ENCODE results near the gene ZYG11B. TPM values are rescaled to one million over a fixed set of nuclear protein-coding genes. Genes with fewer than 3 reads are reported as not detected.
"Not testable (repeated sequence)": the region's sequence is repeated elsewhere in the genome, so short reads cannot be mapped to it uniquely, and the experiment has no call there.

ZYG11B gene
- total RNA-seq, 2 experiments from 2014 or later = 9.7 to 9.9 TPM

DNA sequence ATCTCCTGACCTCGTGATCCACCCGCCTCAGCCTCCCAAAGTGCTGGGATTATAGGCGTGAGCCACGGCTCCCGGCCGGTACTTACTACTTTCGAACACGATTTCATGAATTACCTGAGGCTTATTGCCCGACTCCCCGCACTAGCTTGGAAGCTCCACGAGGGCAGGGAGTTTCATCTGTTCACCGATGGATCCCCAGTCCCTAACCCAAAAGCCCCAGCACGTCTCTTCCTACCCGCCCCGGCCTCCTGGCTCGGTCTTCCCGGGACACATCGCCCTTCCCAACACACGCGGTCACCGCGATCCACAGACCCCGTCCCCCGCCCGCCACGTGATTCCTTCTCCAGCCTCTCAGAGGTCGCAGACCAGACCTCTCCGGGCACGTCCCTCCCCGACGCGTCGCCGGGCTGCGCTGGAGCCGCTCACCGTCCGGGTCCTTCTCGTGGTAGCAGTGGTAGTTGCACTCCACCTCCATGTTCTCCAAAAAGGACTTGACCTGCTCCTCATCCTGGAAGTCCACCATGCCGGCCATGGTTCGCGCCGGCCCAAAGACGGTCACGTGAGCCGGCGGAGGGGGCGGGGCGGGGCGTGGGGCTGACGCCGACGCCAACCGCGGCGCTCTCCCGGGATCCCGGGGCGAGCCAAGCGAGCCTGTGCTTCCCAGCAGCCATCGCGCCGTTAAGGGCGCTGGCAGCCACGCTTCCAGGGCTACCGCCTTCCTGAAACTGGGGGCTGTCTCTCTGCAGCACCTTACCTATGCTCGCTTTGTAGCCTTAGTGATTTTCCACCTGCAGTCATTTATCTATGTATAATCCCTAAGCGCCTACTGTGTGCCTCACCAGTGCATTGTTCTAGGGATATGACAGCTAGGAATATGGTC lies 28.2 kb upstream of the ZYG11B start, which contains the start of gene COA7:
TSS of gene COA7 (minus strand) at position 553 of the 880 bp plus-strand sequence. CDS start at position 532, 21 bp downstream.
- Mint-ChIP-seq H3K36me3 (peaks cover 29% of the 10 kb centered on the region), H3K4me1 (peaks cover 16% of the 10 kb centered on the region), H3K27me3 (no peaks in the 10 kb centered on the region), H3K9me3 (no peaks in the 10 kb centered on the region), H3K27ac (peak within 1 kb of the TSS; percentile 88), H3K4me3 (peak within 1 kb of the TSS; percentile 90)
- DNase-seq = peak; percentile 74

DNA sequence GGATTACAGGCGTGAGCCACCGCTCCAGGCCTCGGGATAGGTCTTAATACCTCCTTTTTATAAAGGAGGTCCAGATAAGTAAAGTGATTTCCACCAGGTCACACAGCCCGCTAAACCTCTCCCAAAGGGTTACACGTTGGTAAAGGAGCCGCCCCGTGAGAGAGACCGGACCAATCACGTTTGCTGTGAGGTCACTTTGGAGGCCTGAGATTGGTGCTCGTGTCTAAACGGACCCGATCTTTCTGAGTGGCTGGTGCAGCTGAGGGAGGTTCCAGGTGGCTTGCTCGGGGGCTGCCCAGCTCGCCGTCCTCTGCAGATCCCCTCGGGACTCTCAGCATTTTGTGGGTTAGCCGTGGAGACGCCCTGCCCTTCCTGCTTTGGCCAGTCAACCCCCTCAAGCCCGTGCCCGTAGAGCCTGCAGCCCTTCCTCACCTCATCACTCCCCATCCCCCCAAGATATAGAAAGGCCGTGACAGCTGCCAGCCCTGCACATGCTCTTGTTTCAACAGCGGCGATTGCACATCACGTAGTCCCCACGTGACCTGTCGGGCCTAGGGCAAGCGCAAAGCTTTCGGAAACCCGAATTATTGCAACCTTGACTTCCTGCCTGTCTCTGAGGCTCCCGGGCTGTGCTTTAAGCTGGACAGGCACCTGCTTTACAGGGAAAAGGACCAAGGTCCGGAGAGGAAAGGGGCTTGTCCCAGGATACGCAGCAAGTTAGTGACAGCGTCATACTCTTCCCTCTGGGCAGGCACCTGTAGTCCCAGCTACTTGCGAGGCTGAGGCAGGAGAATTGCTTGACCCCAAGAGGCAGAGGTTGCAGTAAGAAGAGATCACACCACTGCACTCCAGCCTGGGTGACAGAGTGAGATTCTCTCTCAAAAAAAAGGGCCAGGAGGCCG lies 23.1 kb upstream of the ZYG11B start:
- no peaks in the 10 kb centered on the region for H3K36me3 Mint-ChIP-seq
- no peaks in the 10 kb centered on the region for H3K27me3 Mint-ChIP-seq
- peak; percentile 83 for DNase-seq
- peak overlapping the region; percentile 95 for H3K27ac Mint-ChIP-seq
- H3K9me3 Mint-ChIP-seq = no peaks in the 10 kb centered on the region
- peaks cover 14% of the 10 kb centered on the region for H3K4me1 Mint-ChIP-seq
- H3K4me3 Mint-ChIP-seq = peak overlapping the region; percentile 83

DNA sequence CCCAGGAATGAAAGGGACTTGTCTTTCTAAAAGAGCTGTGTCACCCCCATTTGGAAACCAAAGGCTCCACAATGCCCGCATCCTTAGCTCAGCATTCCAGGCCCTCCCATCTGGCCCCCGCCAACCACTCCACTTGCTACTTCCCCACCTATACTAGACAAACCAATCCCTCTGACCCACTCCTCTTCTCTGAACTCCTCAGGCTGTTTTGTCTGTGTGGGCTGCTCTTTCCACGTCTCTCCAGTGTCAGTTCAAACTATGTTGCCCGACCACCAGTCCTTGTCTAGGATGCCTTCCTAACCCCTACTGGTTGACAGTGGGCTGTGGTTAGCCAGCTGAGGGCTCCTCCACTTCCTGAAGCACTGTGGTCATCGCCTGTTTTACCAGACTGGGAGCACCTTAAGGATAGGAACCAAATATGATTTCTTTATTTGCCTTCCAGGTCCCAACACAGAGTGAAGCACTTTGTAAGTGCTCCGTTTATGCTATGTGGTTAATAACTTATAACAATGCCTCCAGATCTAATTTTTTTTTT lies 20.1 kb upstream of the ZYG11B start:
- H3K27me3 Mint-ChIP-seq = peaks cover 3% of the 10 kb centered on the region
- no peak overlapping the region for H3K4me3 Mint-ChIP-seq
- DNase-seq = no peak
- no peaks in the 10 kb centered on the region for H3K9me3 Mint-ChIP-seq
- H3K27ac Mint-ChIP-seq = no peak overlapping the region
- H3K36me3 Mint-ChIP-seq = no peaks in the 10 kb centered on the region
- H3K4me1 Mint-ChIP-seq = peaks cover 14% of the 10 kb centered on the region

DNA sequence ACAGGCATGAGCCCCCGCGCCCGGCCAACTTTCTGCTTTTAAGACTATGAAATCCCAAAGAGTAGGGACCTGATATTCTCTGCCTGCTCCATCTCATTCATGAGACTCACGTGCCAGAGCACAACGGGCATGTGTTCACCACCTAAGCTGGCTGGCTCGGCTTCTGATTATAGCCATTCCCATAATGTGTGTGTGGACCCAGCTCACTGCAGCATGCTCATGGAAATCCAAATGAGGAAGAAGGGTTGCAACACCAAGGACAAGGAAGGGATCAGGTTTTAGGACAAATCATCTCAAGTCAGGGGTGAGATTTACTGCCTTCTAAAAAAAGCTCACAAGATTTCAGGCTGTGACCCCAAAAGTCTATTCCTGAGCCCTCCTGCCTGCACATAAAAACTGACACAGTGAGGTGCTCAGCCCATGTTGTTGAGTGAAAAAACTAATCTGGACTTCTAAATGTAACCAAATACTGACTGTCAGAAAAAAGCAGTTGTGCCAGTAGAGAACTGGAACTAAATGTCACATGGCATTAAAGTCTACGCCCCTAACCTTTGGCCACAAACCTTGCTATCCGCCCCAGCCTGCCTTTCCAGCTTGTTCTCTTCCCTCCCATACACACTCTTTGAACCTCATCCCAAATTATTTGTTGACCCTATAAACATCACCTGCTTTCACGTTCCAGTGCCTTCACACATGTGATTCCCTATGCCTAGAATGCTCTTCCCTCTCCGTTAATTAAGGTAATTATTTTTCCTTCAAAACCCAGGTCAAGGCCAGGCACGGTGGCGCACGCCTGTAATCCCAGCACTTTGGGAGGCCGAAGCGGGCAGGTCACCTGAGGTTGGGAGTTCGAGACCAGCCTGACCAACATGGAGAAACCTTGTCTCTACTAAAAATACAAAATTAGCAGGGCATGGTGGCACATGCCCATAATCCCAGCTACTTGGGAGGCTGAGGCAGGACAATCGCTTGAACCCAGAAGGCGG lies 19.0 kb upstream of the ZYG11B start:
- Mint-ChIP-seq H3K4me3 (no peak overlapping the region), H3K27me3 (peaks cover 3% of the 10 kb centered on the region), H3K36me3 (no peaks in the 10 kb centered on the region), H3K4me1 (peaks cover 14% of the 10 kb centered on the region), H3K9me3 (no peaks in the 10 kb centered on the region), H3K27ac (no peak overlapping the region)
- DNase-seq = no peak

DNA sequence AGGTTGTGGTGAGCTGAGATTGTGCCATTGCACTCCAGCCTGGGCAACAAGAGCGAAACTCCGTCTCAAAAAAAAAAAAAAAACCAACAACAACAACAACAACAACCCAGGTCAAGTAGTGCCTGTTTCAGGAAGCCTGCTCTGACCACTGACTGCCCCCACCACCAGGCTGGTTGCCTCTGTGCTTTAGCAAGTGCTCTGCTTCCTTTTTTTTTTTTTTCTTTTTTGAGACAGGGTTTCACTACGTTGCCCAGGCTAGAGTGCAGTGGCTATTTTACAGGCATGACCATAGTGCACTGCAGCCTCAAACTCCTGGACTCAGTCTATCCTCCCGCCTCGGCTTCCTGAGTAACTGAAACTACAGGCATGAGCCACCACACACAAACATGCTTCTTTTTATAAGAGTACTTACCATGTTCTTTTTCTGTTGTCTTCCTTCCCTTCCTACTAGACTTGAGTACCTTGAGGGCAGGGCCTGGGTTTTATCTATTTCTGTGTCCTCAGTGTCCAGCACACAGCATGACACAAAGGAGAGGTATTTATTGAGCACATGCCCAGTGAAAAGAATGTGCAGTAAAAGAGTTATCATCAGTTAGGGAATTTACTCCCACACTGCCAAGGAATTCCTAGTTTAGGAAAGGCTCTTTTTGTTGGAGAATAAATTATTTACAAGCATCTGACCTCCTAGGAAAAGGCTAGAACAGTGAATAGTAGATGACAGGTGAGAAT lies 18.2 kb upstream of the ZYG11B start:
- peaks cover 8% of the 10 kb centered on the region for H3K4me1 Mint-ChIP-seq
- no peaks in the 10 kb centered on the region for H3K36me3 Mint-ChIP-seq
- H3K9me3 Mint-ChIP-seq = no peaks in the 10 kb centered on the region
- no peak overlapping the region for H3K27ac Mint-ChIP-seq
- no peak for DNase-seq
- peaks cover 3% of the 10 kb centered on the region for H3K27me3 Mint-ChIP-seq
- H3K4me3 Mint-ChIP-seq = no peak overlapping the region

DNA sequence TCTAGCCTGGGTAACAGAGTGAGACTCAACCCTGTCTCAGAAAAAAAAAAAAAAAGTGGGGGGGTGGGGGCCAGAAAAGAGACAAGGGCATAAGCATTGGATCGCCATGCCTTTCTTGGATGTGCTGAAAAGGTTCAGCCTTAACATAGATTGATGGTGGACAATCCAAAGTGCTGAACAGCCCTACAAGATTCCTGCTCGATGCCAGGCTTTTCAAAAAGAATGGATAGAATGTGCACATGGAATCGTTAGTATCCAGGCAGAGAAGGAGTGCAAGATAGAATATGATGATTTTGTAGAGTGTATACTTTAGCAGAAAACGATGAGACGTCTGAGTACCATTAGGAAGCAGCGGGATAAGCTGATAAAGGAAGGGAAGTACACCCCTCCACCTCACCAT lies 17.2 kb upstream of the ZYG11B start:
- H3K4me3 Mint-ChIP-seq = no peak overlapping the region
- no peaks in the 10 kb centered on the region for H3K9me3 Mint-ChIP-seq
- H3K36me3 Mint-ChIP-seq = no peaks in the 10 kb centered on the region
- peaks cover 3% of the 10 kb centered on the region for H3K27me3 Mint-ChIP-seq
- H3K27ac Mint-ChIP-seq = no peak overlapping the region
- H3K4me1 Mint-ChIP-seq = no peaks in the 10 kb centered on the region
- DNase-seq = no peak

DNA sequence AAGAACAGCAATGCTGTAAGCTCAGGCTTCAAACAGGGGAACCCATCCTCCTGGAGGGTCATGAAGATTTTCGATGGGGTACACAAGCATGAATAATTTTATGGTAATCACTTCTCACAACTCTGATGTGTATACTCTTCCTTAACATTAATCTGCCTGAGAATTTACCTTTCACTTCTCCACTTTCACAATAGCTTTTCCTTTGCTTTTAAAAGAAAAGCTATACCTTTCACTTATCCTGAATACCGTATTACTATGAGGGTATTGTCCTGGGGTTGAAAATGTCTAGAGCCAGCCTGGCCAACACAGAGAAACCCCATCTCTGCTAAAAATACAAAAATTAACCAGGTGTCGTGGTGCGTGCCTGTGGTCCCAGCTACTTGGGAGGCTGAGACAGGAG lies 12.7 kb upstream of the ZYG11B start:
- Mint-ChIP-seq H3K4me1 (no peaks in the 10 kb centered on the region), H3K4me3 (no peak overlapping the region), H3K27ac (no peak overlapping the region), H3K36me3 (no peaks in the 10 kb centered on the region), H3K9me3 (no peaks in the 10 kb centered on the region), H3K27me3 (no peaks in the 10 kb centered on the region)
- DNase-seq = no peak

DNA sequence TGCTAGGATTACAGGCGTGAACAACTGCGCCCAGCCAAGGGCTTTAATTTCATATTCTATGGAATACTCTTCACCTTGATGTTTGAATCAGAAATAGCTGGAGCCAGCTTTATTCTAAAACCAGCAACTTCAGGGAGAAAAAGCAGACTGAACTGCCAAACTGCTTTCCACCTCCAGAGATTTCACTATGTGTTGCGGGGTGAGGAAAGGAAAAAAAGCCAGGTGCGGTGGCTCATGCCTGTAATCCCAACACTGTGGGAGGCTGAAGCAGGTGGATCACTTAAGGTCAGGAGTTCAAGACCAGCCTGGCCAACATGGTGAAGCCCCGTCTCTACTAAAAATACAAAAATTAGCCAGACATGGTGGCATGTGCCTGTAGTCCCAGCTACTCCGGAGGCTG lies 11.0 kb upstream of the ZYG11B start:
- DNase-seq, H3K9me3 Mint-ChIP-seq, H3K27me3 Mint-ChIP-seq, H3K4me1 Mint-ChIP-seq, H3K27ac Mint-ChIP-seq, H3K4me3 Mint-ChIP-seq, H3K36me3 Mint-ChIP-seq: not testable (repeated sequence)

DNA sequence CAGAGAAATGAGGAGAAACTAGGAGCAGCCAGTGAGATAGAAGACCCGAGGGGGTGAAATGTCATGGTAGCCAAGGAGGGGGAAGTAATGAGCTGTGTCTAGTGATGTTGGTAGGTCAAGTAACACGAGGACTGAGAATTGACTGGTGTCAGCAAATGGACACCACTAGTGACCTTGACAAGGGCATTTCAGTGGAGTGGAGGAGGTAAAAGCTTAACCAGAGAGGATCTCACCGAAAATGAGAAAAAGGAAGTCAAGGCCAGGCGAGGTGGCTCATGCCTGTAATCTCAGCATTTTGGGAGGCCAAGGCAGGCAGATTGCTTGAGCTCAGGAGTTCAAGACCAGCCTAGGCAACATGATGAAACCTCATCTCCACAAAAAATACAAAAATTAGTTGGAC lies 3.0 kb upstream of the ZYG11B start:
- DNase-seq = no peak
- H3K4me3 Mint-ChIP-seq = no peak overlapping the region
- peaks cover 18% of the 10 kb centered on the region for H3K4me1 Mint-ChIP-seq
- no peaks in the 10 kb centered on the region for H3K36me3 Mint-ChIP-seq
- H3K27ac Mint-ChIP-seq = no peak overlapping the region
- H3K9me3 Mint-ChIP-seq = no peaks in the 10 kb centered on the region
- H3K27me3 Mint-ChIP-seq = no peaks in the 10 kb centered on the region

DNA sequence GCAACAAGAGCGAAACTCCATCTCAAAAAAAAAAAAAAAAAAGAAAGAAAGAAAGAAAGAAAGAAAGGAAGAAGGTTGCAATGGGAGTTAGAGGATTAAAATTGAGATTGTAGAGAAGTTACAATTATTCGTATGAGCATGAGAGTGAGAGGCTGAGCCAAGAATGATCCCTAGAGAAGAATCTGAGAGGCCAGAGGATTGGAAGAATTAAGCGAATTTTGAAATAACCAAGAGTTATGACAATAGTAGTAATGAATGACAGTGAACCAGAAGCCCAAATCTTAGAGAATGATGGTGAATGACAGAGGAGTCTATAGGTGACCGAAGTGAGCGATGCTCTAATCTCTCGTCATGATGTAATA lies 369 bp upstream of the ZYG11B start:
- H3K27me3 Mint-ChIP-seq = no peaks in the 10 kb centered on the region
- DNase-seq = no peak
- H3K36me3 Mint-ChIP-seq = peaks cover 2% of the 10 kb centered on the region
- H3K4me1 Mint-ChIP-seq = peaks cover 31% of the 10 kb centered on the region
- peak overlapping the region; percentile 65 for H3K27ac Mint-ChIP-seq
- H3K9me3 Mint-ChIP-seq = no peaks in the 10 kb centered on the region
- H3K4me3 Mint-ChIP-seq = peak overlapping the region; percentile 69

DNA sequence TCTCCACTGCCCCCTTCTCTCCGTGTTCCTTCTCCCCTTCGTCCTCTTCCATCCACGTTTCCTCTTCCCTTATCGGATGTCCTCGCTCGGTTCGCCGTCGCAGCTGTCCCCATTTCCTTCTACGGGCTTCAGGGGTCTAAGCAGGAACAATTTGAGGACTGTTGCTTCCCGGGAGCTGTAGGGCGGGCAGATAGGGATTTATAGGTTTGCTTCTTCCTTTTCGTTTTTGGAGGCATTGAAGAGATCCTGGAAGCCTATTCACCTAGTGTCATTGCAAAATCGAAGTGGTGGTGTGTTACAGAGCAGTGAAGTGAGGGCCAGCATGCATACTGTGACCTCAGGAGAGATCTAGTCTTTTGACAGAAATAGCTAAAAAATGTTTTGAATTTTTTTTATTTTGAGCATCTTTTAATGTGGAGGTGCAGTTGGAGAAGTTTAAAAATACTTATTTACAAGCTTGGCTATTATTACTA lies 897 bp downstream of the ZYG11B start:
- Mint-ChIP-seq H3K4me3 (peak overlapping the region; percentile 85), H3K27me3 (no peaks in the 10 kb centered on the region), H3K36me3 (peaks cover 2% of the 10 kb centered on the region), H3K9me3 (no peaks in the 10 kb centered on the region), H3K4me1 (peaks cover 33% of the 10 kb centered on the region), H3K27ac (peak overlapping the region; percentile 8)
- DNase-seq = no peak

DNA sequence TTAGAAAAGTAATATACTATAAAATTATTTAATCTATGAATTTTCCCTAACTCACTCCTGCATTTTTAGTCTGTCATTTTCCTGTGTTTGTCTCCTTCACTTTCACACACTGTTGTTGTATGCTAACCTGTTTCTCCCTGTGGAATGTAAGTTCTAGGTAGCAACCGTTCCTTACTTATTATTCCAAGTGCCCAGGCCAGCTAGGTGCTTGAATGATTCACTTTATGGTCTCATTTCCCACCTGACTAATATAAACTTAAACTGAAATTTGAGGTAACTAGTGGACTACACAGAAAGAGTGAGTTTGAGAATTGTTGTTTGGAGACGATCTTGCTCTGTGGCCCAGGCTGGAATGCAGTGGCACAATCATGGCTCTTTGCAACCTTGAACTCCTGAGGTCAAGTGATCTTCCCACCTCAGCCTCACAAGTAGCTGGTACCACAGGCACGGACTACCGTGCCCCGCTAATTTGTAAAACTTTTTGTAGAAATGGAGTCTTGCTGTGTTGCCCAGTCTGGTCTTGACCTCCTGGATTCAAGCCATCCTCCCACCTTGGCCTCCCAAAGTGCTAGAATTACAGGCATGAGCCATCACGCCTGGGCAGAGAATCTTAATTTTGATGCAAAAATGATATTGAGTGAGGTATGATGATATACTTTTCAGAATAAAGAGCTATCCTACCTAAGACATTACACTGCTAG lies 1.9 kb downstream of the ZYG11B start:
- H3K4me1 Mint-ChIP-seq = peaks cover 33% of the 10 kb centered on the region
- no peaks in the 10 kb centered on the region for H3K9me3 Mint-ChIP-seq
- no peaks in the 10 kb centered on the region for H3K27me3 Mint-ChIP-seq
- H3K36me3 Mint-ChIP-seq = peaks cover 2% of the 10 kb centered on the region
- no peak for DNase-seq
- H3K27ac Mint-ChIP-seq = no peak overlapping the region
- H3K4me3 Mint-ChIP-seq = no peak overlapping the region

DNA sequence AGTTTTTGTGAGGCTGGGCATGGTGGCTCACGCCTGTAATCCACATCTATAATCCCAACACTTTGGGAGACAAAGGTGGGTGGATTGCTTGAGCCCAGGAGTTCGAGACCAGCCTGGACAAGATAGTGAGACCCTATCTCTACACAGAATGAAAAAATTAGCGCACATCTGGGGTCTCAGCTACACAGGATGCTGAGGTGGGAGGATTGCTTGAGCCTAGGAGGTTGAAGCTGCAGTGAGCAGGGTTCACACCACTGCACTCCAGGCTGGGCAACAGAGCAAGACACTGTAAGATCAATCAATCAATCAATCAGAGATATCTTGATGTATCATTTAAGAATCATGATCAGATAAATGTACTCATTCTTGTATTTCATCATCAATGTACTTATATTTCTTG lies 7.1 kb downstream of the ZYG11B start:
- Mint-ChIP-seq H3K27ac (no peak overlapping the region), H3K9me3 (no peaks in the 10 kb centered on the region), H3K27me3 (no peaks in the 10 kb centered on the region), H3K4me3 (no peak overlapping the region), H3K4me1 (peaks cover 20% of the 10 kb centered on the region), H3K36me3 (peaks cover 2% of the 10 kb centered on the region)
- DNase-seq = no peak
